Left renal pelvis (tissue), 4 donors: ENCODE results near the gene SOCS3. TPM values are rescaled to one million over a fixed set of nuclear protein-coding genes. Genes with fewer than 3 reads are reported as not detected.

Experiments used
- DNase-seq, 4 donors: peaks; one replicate each; pipeline ENCODE4 v3.0.0-alpha.2; 2013; ENCODE audit warnings: low read depth in 4 of 4, low spot score in 3 of 4
- polyA plus RNA-seq, 4 donors: library from polyadenylated mRNA; unstranded; fragments of 120-200 nt; gene quantifications; one replicate each; pipeline ENCODE4 v1.2.1, GENCODE V29; 2013; ENCODE audit not compliant: insufficient read length in 4 of 4

SOCS3 gene
- polyA plus RNA-seq, 4 donors: 7.4 to 384 (median 7.6) TPM

DNA sequence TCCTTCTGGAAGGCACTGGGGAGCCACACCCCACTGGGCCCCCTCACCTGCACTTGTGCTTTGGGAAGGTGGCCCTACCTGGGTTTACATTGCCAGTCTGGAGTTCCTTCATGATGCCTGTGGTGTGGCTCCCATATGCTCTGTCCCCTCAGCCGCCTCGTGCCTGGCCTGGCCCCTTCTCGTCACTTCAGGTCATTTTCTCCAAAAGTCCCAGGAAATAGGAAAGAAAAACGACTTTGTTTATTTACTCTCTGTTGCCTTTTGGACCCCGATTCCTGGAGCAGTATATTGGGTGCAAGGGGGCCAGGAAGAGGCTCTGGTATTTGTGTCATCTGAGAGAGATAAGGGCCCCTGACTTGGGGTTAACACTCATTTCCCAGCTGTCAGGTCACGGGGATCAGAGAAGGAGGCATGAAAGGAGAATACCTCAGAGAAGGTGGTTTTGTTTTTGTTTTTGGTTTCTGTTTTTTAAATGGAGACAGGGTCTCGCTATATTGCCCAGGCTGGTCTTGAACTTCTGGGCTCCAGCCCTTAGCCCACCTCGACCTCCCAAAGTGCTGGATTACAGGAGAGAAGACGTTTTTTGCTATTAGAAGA, 4.7 kb downstream of the SOCS3 start:
- no peak for DNase-seq

DNA sequence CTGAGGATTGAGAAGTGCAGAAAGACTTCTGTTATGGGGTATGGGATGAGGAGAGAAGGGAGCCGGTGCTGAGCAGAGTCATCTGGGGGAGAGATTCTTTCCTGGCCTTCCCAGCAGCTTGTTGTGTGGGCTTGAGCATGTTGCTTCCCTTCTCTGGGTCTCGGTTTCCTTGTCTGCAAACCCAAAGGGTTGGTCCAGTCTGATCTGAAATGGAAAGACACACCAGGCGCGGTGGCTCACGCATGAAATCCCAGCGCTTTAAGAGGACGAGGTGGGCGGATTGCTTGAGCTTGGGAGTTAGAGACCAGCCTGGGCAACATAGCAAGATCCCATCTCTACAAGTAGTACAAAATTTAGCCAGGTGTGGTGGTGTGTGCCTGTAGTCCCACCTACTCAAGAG, 6.0 kb downstream of the SOCS3 start:
- DNase-seq: no peak

DNA sequence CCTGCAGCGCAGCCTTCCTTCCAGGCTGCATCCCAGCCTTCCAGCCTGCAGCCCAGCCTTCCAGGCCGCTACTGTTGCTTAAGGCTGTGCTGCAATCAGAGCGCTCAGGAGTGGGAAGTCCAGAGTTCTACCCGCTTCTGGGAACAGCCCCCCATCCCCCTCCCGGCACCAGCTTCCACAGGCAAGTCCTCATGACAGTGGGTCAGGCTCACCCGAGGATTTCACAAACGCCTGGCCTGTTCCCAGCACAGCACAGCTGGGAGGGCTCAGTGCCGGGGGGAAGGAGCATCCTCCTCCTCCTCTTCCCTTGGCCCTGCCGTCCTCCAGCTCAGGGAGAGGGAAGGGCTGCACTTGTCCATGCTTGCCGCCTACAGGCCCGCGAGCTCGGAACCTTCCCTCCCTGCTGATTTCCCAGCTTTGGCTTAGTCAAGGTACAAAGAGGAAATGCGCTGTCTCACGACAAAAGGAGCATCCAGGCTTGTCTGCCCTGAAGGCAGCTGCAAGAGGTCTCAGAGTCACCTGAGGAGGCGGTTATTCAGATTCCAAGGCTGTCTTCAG, 8.3 kb downstream of the SOCS3 start:
- DNase-seq: no peak

DNA sequence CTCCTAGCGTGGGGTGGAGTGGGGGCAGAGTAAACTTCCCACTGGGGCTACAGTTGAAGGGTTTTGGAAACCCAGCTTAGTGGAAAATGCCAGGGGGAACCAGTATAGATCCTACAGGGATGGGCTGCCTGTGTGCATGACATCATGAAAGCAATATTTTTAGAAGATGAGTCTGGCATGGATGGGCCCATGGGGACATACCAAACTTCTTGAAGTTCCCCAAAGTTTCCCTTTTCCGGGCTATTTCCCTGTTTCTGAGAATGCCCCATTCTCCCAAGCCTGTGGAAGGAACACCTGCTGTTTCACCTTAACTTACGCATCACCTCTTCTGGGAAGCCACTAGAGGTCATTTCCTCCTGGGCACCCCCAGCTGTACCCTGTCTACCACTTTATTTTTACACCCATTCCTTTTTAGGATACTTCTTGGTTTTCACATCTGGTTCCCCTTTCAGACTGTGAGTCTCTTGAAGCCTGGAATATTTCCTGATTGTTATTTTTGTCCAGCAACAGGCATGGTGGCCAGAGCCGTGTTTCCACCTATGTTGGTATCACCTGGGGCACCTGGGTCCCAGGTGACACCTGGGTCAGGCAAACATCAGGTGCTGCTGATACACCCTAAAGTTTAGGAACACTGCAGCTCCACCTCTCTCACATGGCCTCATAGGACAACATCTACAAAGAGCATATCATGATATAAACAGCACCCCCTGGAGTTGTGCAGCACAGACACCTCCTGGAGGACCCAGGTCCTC, 9.8 kb downstream of the SOCS3 start:
- DNase-seq: no peak

DNA sequence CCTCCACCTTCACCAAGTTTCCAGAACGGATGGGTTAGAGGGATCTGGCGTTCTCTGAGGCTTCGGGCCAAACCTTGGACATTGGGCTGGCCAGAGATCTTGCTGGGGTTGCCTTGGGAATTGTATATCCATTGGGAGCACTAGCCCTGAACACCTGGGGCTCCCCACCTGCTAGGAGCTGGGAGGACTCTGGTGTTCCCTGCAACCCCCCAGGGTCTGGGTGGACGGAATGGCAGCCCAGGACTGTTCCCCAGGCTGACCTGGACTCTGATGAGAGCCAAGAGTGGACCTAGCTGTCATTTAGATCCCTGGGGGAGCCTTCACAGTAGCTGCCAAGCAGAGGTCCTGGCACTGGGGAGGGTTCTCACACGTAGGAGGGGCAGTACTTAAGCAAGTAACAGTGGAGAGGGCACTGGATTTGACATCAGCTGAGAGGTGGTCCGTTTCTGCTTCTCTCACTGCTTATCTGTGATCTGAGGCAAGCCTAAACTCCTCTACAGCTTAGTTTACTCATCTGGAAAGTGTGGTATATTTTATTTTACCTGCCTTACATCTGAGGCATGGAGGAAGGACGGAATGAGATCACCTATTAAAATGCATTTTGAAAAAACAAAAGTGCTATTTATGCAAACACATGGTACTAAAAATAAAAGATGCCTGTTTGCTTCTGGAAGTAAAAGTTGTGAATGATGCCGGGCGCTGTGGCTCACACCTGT, 11.7 kb downstream of the SOCS3 start:
- no peak for DNase-seq

DNA sequence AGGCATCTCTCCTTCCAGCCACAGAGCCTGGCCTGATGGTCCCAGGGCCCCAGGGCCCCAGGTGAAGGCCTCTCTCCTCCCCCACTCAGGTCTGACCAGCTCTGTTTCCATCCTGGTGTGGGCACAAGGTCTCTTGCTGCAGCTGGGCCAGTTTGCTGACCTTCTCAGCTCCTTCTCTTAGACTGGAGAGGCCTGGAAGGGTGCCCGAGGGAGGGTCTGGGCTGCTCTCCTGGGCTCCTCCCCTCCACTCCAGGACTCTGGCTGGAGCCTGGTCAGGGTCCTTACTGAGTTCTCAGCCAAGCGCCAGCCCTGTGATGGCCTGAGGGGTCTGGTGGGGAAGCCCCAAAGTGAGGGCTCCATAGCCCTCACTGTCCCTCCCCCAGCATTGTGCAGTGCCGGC, 12.4 kb downstream of the SOCS3 start:
- DNase-seq: no peak

DNA sequence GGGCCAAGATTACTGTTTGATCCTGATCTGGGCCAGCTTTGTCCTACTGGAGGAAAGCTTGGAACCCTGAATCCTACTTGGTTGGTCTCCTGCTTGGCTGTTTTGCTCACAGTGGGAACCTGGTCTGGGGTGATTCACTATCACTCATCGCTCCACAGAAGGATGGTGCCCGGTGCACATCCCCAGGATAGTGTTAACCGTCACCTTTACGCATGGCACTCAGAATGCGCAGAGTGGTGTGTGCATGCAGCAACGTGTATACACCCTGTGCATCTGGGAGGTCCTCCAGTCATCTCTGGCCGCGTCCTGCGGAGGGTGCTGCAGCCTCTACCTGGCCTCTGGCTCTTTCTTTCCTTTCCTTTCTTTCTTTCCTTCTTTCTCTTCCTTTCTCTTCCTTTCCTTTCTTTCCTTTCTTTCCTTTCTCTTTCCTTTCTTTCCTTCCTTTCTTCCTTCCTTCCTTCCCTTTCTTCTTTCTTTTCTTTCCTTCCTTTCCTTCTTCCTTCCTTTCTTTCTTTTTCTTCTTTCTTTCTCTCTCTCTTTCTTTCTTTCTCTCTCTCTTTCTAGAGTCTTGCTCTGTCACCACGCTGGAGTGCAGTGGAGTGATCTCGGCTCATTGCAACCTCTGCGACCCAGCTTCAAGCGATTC, 13.1 kb downstream of the SOCS3 start:
- DNase-seq: no peak

DNA sequence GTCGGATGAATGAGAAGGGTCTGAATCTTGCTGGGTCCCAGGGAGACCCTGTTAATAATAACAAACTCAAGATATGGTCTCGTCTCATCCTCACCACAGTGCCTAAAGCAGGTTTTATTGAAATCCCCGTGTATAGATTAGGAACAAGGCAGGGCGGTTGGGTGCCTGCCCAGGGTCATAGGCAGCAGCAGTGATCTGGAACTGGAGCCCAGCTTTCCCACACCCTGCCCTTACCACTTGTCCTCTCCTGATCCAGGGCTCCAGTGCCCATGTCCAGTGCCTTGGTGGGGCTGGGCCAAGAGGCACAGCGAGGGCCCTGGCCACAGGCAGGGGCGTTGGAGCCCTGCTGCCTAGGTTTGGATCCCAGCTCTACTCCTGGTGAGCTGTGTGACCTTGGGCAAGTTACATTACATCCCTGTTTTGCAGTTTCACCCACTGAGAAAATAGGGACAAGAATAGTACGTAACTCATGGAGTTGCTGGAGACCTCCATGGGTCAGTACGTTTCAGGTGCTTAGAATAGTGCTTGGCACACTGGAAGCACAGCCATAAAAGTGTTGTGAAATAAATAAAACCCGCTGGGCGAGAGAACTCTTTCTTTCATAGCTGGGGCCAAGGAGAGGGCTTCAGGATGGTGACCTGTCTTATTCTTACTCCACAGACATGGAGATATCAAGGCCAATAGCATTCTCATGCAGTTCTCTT, 13.9 kb downstream of the SOCS3 start:
- no peak for DNase-seq

DNA sequence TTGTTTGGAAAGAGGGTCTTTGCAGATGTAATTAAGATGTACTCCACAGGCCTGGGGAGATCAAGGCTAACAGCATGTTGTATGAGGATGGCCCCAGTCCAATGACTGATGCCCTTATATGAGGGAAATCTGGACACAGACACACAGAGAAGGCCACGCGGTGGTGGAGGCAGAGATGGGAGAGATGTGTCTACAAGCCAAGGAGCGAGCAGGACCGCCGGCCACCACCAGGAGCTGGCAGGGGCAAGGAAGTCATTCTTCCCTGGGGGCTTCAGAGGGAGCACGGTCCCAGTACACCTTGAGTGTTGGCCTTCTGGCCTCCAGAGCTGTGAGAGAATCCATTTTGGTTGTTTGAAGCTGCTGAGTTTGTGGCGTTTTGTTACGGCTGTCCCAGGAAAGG, 14.7 kb downstream of the SOCS3 start:
- DNase-seq: no peak

DNA sequence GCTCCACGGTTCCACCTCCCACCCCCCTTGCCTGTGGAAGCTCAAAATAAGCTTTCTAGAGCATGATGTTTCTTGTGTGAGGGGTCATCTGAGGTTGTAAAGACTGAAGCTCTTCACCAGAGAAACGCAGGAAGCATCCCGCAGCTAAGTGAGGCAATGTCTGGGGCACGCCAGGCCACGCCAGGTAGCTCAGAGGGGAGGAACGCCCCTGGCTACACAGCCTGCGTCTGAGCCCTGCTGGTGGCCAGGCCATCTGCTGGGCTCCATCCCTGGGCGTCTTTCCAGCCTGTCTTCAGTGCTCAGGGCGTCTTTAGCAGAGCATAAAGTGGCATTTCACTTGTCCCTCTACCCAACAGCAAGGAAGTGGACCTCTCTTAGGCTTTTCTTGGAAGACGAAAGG, 15.2 kb downstream of the SOCS3 start:
- DNase-seq: no peak

DNA sequence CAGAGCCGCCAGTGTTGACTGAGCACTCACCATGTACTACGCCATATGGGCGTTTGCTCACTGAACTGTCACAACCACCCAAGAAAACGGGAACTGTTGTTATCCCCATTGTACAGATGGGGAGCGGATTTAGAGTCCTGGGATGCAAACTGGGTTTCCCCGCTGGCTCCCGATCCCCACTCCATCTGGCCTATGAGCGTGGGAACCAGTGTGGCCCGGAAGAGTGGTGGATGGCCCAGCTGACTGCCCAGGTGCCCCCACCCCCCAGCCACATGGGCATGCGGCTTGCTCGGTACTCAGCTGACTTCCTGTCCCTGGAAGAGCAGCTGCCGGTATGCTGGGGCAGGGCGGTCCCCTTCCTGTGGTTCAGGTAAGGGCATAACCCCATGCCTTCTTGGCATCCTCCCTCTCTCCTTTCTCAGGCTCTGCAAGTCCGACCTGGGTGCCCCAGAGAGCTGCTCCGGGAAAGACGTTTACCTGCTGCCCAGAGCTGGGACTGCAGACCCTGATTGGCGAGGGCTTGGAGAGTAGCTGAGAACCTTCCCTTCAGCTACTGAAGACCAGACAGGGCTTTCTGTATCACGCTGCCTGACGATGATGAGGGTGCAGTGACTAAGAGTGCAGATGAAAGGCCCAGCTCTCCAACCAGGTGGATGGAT, 16.2 kb downstream of the SOCS3 start:
- no peak for DNase-seq

DNA sequence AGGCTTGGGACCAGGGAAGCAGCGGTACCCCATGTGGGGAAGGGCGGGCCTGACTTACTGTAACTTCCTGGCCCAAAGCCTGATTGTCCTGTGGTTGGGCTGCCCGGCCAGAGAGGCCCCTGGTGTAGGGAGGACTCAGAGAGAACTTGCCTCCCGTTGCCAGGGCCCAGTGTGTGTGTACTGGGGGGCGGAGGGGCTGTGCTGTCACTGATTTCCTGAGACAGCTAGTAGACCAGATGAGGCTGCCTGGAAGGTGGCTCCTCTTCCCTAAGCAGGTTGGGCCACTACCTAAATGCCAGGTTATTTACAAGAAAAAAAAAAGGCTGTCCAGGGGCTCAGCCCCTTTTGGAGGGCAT, 16.7 kb downstream of the SOCS3 start:
- no peak for DNase-seq

DNA sequence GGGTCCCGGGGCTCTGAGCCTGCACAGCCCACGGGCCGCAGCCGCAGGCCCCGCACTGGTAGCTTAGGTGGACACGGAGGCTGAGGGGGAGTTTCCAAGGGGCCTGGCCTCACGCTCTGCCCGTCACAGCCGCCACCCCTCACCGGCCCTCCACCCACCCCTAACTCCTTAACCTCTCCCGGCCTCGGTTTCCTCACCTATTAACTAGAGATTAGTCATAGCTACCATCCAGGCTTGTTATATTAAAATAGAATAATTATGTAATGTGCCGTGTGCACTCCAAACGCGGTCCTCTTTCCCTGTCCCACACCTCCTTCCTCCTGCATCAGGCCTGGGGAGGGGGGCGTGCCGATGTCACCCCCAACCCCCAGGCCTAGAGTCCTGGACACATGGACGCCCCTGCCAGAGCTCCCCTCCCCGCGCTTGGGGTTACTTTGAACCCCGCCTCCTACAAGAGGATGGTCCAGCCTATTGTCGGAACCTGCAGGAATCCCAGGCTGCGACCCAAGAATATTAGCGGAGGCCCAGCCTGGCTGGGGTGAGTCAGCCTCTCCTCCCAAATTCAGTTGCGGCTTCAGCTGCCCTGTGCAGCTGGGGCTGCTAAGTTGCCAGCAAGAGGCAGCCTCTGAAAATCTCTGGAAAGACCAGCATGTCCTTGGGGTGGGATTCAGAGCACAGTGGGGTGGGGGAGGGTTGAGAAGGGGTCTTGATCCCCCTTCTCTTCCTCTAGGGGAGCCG, 17.3 kb downstream of the SOCS3 start:
- DNase-seq: no peak

DNA sequence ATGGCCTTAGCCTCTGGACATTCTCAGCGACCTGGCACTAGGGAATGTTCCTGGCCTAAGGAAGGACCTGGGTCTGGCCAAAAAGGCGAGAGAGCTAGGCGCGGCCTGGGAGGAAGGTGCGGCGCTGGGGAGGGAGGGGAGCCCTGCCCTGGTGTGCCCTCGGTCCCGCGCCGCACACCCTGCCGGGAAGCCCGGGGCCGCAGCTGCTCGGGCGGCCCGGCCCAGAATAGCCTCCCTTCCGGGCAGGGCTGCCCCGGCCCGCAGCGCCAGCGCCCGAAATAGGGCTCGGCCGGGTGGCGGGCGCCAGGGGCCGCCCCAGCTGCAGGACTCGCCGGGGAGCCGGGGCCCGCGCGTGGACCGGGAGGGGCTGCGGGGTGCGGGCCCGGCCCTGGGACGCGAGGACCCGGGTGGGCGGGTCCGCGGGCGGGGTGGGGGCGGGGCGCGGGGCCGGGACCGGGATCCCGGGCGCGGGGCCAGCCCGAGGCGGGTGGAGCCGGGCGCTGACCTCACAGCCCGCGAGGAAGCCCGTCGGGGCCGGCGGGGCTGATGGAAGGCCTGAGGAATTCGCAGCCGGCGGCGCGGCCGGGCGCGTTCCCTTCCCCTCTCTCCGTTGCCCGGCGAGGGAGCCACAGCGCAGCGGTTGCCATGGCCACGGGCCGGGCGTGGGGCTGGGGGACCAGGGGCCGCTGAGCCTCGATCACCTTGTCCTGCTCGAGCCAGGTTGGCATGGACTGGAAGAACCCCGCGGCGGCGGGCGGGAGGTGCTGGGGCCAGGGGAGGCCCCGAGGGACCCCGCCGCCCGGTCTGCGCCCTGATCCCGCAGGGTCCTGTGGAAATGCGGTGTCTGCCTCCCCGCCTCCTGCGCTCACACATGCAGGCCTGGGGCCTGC, 18.1 kb downstream of the SOCS3 start:
- no peak for DNase-seq

DNA sequence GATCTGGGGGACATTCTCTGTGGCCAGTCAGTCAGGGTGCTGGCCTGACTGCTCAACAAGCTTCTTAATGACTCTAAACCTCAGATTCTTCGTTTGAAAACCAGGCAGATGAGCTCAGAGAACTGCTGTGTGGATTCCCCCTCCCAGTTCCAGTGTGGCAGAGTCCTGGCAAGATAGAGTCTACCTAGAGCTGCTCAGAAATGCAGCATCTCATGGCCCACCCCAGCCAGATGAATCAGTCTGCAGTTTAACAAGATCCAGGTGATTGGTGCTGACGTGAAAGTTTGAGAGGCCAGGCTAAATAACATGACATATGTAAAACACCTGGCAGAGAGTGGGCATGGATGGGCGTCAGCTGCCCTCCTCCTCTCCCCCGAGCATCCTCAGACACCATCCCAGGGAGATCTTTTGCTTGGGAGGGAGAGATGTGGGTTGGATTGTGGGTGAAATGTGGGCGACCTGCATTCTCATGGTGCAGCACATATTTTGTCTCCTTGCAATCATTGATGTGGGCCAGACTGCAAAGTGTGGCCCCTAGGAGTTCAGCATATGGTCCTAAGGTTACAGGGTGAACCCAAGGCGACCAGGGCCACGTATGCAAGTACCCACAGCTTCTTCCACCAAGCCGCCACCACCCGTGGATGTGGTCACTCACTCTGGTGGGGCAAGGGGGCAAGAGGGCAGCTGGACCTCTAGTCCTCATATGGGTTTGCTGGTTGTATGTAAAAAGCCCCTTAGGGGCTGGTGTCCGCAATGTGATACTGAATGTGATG, 19.5 kb downstream of the SOCS3 start:
- DNase-seq: no peak

DNA sequence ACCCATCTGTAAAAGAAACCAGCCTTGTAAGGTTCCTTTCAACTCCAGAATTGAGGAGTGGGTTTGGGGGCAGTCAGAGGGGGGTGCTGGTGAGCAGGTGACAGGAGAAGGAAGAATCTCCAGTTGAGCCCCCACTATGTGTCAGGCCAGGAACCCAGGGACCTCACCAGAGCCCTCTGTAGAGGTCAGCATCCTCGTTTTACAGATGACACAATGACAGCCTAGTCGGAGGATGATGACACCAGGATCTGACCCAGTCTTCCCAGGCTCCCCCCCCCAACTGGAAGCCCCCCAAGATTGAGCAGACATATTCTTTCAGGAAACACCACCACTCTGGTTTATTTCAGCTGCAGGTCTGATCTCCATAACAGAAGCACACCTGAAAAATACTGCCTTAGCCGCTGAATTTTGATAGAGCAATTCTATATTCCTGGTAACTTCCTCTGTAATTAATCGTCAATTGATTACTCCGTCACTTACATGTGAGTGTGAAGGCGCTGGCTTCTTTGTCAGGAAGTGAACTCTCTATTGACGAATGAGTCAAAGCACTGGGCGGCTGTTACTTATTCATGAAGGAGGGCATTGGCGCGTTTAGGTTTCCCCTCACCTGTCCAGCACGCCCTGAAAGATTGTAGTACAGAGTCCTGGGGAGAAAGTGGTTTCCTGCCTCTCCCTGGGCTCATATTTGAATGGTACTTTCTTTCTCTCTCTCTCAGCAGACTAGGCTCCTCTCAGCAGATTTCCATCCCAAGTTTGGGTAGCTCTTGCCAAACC, 21.2 kb downstream of the SOCS3 start:
- DNase-seq: no peak
